Activated CD4-positive, alpha-beta T cell treated with anti-CD3 and anti-CD28 coated beads, Interleukin-2, amount 50 U/mL, for 16 hours (primary cell): Measurements from ENCODE around the gene STIM1.
"Not testable (repeated sequence)": the region's sequence is repeated elsewhere in the genome, so short reads cannot be mapped to it uniquely, and the experiment has no call there.

ENCODE experiments used
- DNase-seq: peaks from one replicate; pipeline ENCODE4 v3.0.0-alpha.2; 2020

Gene STIM1

DNA sequence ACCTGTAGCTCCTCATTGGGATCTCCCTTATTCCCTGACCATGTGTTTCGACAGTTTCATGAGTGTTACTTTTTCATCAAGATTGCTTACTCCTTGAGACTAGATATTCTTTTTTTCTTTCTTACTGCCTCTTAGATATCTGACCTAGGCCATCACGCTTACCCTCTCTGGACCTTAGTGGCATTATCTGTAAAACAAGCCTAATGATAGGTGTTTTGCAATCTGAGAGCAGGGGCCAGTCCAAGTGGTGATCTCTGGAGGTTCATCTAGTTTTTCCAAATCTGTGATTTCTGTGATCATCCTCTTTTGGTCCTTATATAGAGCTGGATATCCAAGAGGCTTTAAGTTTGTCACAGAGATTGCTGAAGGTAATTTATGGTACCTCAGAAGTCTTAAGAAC is 34.5 kb downstream of the STIM1 start:
- DNase-seq, result no peak

DNA sequence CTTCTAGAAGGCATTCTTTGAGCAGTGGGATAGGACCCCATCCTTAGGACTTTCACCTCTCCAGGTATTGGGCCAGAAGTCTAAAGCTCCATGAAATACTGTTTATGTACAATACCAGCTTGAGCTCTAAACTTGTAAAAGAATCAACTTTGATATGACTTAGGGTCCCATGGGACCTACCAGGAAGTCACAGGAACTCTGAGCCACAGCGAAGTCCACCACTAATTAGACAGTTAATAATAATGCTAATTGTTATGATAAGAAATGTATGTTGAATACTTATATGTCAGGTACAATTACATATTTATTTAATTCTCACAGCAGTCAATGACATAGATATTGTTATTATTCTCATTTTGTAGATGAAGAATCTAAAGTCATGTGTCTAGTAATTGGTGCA is 35.3 kb downstream of the STIM1 start:
- DNase-seq, result no peak

DNA sequence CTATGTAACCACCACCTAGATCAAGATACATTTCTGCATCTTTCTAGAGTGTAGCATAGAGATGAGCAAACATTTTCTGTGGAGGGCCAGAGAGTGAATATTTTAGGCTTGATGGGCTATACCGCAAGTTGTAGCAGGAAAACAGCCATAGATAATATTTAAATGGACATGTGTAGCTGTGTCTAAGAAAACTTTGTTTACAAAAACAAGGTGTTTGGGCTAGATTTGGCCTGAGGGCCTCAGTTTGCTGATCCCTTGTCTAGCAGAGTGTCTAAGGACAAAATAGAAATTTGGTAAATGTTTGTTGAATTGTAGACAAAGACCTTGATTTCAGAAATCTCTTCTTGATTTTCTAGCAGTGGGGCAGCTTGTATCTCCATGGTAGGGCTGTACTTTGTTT is 36.3 kb downstream of the STIM1 start:
- no peak for DNase-seq

DNA sequence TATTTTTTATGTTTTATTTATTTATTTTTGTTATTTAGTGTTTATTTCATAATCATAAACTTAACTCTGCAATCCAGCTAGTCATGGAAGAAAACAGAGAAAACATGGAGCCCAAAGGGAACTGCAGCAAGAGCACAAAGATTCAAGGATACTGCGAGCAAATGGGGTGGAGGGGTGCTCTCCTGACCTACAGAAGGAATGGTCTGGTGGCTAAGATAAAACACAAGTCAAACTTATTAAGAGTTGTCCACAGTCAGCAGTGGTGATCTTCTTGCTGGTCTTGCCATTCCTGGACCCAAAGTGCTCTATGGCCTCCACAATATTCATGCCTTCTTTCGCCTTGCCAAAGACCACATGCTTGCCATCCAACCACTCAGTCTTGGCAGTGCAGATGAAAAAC is 36.7 kb downstream of the STIM1 start:
- no peak for DNase-seq

DNA sequence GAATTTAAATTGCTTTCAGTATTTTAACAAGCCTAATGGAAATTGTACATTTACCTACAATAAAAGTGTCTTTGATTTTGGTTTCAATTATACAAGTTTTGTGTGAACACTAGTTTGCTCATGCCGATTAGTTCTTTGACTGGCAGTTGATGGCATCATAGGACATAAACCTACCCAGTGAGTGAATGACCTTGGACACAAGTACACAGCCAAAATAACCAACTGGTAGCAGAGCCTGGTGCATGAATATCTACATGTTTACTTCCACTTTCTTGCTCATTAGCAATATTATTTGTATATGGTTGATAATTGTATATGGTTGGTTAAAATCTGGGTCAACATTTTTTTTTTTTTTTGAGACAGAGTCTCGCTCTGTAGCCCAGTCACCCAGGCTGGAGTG is 37.8 kb downstream of the STIM1 start:
- no peak for DNase-seq

DNA sequence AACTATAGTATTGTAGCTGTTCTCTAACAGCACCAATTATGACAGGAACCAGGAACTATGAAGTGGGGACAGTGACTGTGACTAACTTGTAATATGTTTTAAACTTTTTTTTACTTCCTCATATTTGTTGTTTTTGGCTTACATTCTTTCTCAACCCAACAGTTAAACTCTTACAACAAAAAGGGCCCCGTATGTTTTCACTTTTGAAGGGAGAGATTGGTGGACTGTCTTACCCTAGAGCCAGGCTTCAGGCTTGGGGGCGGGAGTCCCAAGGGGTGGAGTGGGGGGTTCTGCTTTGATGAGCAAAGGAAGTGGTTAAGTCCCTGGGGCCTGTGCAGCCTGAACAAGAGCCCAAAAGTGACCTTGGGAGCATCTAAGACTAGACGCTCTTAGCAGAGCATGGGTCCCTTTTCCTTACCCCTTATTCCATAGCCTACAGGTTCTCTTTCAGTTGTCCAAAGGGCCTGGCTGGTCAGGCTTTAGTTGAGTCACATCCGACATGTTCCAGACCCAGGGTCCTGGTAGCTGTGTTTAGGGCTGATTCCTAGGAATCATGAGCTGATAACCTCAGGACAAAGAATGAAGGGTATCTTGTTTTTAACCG is 38.8 kb downstream of the STIM1 start:
- no peak for DNase-seq

DNA sequence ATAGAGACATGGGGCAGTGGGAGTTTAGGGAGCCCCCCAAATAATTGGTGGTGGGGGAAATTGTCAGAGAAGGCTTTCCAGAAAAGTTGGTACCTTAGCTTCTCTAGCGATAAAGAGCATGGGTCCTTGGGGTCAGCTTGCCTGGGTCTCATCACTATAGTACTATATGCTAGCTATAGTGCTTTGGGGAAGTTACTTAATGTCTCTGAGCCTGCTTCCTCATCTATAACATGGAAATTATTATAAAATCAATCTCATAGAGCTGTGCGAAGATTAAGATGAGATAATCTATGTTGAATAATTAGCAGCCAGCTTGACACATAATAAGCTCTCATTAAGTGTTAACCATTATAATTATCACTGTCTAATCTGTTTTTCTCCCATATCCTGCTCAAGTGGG is 41.2 kb downstream of the STIM1 start:
- no peak for DNase-seq

DNA sequence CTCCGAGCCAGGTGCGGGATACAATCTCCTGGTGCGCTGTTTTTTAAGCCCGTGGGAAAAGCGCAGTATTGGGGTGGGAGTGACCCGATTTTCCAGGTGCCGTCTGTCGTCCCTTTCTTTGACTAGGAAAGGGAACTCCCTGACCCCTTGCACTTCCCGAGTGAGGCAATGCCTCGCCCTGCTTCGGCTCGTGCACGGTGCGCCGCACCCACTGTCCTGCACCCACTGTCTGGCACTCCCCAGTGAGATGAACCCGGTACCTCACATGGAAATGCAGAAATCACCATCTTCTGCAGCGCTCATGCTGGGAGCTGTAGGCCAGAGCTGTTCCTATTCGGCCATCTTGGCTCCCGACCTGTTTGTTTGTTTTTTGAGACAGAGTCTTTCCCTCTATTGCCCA is 44.8 kb downstream of the STIM1 start:
- DNase-seq, result not testable (repeated sequence)

DNA sequence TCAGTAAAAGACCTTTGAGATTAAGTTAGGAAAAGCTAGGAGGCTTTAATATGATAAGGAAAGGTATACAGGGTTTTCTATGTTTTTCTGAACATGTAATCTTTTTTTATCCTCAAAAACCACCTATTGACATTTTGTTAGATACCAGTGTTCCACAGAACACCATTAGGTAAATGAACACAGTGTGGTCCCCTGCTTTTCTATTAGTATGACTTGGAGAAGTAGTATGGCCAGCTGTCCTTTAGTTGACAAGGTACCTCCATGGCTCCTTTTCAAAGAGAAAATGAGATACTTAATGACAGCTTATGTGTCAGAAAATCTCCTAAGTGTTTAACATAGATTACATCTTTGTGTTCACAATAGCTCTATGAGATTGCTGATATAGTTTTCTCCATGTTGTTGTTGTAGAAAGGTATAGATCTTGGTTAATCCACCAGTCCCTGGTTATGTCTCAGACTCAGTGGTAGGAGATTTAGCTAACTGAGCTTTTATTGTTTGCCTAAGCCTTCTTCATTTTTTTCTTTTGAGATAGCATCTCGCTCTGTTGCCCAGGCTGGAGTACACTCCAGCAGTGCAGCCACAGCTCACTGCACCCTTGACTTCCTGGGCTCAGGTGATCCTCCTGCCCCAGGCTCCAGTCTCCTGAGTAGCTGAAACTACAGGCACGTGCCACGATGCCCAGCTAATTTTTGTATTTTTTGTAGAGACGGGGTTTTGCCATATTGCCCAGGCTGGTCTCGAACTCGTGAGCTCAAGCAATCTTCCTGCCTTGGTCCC is 46.0 kb downstream of the STIM1 start:
- no peak for DNase-seq

DNA sequence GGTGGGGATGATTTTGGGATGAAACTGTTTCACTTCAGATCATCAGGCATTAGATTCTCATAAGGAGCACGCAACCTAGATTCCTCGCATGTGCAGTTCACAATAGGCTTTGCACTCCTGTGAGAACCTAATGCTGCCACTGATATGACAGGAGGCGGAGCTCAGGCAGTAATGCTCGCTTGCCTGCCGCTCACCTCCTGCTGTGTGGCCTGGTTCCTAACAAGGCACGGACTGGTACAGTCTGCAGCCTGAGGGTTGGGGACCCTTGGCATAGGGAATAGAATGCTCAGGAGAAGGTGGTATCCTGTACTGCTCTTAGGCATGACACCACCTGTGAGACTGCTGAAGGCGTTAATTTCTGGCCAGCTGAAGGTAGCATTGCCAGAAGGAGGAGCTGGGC is 47.0 kb downstream of the STIM1 start:
- no peak for DNase-seq

DNA sequence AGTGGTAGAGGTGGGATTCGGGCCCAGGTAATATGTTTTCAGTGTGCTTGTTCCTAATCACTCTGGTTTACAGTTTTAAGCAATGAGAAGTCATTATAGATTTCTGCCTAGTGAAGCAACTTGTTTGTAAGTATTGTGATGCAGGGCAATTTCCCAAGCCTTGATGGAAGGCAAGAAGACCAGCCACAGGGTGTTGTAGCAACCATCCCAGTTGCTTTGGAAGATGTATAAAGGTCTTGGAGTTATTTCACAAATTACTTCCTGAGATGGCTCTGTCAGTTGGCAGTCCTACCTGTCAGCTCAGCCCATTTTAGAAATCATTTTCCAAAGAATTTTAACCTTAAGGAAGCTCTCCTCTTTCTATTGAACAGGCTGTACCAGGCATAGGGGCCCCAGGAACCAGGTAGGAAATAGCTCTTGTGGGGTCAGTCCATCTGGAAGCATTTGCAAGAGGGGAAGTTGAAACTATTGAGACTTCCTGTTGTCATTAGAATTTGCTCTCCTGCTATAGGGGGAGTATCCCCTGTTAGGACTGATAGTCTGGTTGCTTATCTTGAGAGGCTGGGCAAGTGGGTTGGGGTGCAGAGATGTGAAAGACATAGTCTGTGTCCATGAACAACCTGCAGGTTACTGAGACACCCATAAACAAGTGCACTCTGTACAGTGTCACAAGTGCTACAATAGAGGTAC is 47.9 kb downstream of the STIM1 start:
- no peak for DNase-seq

DNA sequence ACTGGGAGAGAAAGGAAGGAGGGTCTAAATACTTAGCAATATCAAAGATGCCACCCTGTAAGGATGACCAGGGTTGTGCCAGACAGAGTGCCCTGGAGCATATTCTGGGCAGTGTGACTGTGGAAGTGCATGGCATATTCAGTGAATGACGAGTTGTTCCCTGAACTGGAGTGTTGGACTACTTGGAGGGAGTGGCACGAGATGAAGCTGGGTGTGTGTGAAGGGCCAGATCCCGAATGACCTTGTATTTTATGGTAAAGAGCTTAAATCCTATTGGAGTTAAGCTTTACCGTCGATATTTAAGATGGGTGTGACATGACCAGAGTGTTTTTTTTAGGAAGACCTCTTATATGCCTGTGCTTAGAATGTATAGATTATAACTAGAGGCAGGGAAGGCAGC is 48.8 kb downstream of the STIM1 start:
- no peak for DNase-seq

DNA sequence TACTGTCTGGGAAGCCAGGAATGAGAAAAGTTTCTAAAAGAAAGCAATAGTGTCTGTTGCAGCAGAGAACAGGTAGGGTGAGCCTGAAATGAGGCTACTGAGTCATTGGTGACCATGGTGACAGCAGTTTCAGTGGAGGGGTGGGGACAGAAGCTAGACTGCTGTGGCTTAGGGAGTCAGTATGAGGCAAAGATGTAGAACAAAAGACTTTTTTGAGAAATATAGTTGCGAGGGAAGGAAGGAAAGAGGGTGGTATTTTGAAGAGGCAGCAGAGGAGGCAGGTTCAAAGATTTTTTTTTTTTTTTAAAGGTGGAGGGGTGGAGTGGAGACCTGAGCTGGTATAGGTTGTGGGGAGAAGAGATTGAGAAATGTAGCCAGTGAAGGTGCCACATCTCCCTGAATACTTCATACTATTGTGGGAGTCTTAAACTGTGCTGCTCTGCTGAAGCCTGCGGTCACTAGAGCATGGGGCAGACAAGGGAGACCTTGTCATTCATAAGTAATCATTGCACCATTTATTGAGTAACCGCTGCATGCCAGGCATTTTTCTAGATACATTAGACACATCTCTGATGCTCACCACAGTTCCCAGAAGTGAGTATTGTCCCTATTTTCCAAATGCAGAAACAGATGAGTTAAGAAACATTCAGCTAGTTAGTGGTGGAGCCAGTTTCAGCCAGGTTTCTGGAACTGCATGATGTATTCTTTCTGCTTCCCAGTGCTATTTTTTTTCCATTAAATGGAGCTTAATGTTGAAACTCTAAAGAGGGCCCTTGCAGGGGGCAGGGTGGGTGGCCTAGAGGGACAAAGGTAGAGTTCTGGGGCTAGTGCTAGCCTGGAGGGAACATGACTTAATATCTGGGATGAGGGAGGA is 49.9 kb downstream of the STIM1 start:
- DNase-seq, result peak; percentile 65

DNA sequence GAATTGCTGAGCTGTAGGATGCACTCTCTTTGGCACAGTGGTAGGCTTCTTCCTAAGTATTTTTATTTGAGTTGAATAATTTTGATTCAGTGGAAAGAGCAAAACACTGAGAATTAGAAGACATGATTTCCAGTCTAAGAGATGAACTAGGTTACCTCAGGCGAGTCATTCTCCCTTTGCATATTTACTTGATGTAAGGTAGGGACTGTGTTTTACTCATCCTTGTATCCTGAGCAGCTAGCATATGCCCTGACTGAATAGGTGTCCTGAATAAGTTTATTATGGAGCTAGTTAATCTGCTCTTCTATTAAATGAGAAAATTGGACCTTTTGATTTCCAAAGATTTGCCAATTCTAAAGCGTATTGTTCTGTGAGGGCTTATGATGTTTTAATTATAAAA is 50.7 kb downstream of the STIM1 start:
- DNase-seq, result no peak

DNA sequence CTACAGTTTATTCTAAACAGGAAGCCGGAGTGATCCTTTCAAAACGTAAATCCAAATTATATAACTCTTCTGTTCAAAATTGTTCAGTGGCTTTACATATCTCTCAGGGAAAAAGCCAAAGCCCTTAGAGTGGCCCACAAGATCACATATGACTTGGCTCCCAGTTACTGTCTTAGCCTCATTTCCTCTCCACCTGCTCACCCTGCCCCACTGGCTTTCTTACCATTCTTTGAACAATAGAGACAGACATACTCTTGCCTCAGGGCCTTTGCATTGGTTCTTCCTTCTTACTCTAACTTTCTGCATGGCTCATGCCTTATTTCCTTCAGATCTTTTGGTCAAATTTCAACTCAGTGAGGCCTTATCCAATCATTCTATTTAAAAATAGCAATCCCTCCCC is 52.1 kb downstream of the STIM1 start:
- DNase-seq, result peak; percentile 31

DNA sequence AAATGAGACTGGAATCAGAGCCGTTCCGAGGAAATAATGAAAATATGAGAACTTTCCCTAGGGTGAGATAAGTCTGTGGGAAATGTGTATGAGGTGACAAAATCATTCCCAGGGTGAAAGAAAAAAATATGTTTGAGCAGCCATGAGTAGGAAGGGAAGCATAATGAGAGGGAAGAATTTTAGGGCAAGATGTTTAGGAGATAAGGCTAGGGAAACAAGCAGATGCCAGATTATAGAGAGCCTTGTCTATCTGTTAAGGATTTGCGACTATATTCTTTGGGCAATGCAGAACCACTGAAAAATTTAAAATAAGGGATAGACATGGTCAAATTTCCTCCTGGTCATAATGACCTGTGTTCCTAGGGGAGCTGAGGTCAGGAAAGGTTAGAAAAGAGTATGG is 54.4 kb downstream of the STIM1 start:
- DNase-seq, result no peak

DNA sequence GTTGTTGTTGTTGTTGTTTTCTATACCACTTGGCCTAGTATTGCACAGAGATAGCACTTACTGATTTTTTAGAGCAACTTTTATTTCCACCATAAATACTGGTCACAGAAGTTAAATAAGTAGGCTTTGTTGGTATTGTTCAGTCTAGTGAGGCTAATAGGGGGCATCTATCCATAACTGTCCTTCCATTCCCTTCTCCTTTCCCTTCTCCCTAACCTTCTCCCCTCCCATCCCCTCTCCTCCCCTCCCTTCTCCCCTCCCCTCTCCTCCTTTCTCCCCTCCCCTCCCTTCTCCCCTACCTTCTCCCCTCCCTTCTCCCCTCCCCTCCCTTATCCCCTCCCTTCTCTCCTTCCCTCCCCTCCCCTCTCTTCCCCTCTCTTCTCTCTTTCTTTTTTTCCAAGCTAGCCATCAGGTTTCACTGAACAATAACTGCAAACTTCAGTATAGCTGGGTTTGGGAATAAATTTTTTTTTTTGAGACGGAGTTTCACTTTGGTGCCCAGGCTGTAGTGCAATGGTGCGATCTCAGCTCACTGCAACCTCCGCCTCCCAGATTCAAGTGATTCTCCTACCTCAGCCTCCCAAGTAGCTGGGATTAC is 56.5 kb downstream of the STIM1 start:
- no peak for DNase-seq

DNA sequence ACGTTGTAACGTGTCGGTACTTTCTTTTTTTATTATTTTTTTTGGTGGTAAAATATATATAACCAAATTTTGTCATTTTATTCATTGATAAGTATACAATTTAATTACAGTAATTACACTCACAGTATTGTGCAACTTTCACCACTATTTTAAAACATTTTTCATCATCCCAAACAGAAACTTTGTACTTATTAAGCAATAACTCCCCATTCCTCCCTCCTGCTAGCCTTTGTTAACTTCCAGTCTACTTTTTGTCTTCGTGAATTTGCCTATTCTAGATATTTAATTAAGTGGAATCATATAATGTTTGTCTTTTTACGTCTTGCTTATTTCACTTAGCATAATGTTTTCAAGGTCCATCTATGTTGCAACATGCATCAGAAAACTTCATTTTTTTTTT is 58.5 kb downstream of the STIM1 start:
- no peak for DNase-seq

DNA sequence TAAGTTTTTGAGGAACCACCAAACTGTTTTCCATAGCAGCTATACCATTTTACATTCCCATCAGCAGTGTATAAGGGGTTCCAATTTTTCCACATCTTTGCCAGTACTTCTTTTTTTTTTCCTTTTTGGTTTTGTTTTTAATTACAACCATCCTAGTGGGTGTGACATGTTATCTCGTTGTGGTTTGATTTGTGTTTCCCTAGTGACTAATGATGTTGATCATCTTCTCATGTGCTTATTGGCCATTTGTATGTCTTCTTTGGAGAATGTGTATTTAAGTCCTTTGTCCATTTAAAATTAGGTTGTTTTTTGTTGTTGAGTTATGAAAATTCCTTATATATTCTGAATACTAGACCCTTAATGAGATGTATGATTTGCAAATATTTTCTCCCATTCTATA is 59.3 kb downstream of the STIM1 start:
- DNase-seq, result no peak

DNA sequence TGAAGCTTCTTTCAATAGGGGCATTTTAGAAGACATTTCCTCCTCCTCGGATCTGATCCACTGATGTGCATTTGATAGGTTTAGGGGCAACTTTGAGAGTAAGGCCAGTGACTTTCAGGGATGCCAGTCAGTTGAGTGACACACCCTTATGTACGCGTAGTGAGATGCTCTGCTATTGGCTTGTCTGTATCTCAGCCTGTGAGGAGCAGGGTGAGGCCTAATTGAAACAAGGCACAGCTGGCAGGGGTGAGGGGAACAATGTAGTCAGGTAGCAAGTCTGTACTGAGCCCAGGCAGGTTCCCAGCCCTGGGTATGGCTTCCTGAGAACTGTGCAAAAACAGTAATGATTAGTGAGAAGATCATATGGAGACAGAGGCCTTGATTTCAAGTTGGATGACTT is 61.5 kb downstream of the STIM1 start:
- DNase-seq, result no peak

DNA sequence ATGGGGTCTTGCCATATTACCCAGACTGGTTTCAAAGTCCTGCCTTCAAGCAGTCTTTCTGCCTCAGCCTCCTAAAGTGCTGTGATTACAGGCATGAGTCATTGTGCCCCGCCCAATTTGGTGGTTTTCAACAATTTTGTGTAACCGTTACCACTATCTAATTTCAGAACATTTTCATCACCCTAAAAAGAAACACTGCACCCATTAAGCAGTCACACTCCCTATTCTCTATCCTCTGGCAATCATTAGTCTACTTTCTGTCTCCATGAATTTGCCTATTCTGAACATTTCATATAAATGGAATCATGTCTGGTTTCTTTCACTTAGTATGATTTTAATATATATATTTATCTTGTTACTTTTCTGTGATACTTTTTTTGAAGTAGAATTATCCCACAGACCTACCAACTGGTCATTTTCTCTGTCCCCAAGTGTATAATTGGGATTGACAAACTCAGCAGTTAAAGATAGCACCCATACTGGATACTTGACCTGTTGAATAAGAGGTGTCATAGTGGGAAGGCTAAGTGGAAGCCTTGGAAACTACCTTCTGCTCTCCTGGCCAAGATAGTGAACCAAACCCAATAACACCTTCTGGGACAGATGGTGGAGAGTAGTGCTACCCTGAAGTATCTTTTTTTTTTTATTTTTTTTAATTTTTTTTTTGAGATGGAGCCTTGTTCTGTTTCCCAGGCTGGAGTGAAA is 64.8 kb downstream of the STIM1 start:
- peak; percentile 83 for DNase-seq

DNA sequence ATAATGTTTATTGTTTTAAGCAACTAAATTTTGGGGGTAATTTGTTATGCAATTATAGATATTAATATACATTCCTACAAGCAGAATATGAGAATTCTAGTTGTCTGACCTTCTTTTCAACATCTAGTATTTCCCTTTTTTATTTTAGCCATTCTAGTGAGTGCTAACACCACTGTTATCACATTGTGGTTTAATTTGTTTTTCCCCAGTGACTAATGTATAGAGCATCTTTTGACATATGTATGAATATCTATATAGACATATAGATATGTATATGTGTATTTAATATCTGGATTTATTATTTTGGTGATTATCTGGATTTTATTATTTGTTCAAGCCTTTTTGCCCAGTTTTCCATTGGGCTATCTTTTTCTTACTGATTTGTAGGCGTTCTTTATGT is 66.6 kb downstream of the STIM1 start:
- DNase-seq, result no peak
